ENCODE data around the gene TBCA.
"Not testable (repeated sequence)": the region's sequence is repeated elsewhere in the genome, so short reads cannot be mapped to it uniquely, and the experiment has no call there.

TBCA gene

DNA sequence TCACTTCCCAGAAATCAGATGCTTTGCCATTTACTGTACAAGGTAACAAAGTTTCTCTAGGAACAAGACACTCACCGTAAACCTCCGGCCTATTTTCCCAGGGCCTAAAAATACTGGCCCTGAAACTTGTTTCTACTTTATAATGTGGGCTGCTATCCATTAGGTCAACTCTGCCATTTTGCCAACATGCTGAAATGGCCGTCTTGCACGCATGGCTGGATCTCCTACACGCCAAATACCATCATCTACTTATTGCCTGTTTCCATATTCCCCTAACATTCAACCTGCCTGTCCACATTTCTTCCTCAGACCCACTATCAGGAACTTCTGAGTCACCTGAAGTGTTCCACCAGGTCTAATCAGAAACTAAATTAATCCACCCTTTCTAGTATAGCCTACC, 4.7 kb downstream of the TBCA start:
- DNase-seq, result no peak

DNA sequence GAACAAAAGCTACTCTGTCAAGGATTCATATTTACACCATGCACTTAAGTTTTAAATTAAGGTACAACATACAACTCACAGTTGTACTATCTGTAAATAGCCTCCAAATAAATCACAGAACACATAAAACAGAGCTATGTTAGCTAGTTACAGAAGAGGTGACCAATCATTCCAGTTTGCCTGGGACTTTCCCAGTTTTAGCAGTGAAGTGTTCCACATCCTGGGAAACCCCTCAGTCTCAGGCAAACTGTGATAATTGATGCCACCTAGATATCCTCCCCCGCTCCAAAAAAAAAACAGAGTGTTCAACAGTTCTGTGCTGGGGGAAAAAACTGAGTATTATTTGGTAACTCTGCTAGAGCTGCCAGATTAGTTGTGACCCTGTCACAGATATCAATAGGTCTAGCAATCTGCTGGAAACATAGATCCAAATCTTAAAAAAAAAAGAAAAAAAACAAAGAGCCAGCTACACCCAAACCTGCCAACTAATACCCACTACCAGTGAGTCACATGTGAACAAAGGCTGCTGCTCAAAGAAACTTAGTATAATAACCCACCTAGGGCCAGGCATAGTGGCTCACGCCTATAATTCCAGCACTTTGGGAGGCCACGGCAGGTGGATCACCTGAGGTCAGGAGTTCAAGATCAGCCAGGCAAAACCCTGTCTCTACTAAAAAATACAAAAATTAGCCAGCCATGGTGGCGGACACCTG, 5.7 kb downstream of the TBCA start:
- no peak for DNase-seq

DNA sequence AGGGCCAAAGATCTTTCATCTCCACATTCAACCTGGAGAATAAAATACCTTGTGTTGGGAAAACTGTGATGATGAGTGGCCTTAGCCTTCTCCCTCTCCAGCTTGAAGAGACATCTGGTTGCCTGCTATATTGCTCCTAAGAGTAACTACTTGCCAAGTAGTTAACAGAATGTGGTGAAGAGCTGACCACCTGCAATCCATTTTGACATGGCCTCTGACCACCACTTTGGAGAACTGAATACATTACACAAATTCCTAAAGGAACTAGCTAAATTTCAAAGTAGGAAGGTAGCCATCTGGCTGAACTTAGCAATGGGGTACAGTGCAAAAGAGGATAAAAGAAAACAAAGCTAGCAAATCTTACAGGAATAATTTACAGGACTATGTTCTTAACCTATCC, 7.2 kb downstream of the TBCA start:
- no peak for DNase-seq

DNA sequence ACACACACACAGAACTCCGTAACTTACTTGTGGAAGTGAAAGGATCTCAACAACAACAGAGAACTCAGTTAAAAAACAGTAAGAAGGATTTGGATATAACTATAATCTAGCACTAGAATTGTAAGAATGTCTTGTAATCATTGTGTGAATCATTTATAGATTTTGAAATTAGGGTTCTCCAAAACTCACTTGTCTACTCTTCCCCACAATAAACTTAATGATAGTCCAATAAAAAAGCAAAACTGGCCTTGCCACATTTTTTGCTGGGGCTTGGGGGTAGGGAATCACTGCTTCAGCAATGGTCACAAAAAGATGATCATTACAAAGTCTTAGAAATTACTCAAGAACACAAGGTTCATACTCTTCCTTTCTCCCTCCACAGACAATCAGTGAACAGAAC, 8.8 kb downstream of the TBCA start:
- no peak for DNase-seq

DNA sequence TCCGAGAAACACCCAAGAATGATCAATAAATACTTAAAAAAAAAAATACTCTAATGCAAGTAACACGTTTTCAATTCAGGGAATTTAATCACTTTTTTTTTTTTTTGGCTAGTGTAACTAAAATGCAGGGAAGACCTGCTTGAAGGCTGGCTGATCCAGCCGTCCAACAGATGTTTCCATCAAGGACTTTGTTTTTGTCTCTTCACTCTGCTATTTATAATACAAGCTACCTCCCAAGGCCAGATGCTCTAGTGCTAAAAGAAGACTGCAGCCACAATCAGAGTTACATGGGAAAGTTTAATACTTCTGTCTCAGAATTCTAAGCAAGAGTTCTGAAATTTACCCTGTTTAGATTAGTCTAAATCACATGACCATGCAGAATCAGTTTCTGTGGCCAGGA, 14.5 kb downstream of the TBCA start:
- no peak for DNase-seq

DNA sequence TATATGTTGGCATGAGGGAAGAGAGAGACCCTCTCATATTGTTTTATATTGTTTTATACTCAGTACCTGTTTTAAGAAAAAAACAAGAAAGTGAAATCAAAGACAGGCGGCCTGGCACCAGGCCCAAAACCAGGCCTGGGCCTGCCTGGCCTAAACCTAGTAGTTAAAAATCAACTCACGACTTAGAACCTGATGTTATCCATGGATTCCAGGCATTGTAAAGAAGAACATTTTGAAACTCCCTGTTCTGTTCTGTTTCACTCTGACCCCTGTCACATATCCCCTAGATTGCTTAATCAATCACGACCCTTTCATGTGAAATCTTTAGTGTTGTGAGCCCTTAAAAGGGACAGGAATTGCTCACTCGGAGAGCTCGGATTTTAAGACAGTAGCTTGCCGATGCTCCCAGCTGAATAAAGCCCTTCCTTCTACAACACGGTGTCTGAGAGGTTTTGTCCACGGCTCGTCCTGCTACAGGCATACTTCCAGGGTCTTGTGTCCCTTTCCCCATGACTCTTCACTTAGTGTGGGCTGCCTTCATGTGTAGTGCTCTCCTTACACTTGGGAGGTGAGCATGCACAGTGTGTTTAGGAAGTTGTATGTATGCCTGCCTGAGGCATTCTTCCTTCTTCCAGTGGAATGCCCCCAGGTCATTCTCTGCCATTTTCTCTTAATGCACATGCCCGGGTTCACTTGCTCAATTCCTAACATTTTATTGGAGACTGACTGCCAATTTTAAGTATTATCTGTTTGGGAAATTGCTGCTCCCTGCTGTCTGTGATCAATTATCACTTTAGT, 17.8 kb downstream of the TBCA start:
- DNase-seq, result no peak

DNA sequence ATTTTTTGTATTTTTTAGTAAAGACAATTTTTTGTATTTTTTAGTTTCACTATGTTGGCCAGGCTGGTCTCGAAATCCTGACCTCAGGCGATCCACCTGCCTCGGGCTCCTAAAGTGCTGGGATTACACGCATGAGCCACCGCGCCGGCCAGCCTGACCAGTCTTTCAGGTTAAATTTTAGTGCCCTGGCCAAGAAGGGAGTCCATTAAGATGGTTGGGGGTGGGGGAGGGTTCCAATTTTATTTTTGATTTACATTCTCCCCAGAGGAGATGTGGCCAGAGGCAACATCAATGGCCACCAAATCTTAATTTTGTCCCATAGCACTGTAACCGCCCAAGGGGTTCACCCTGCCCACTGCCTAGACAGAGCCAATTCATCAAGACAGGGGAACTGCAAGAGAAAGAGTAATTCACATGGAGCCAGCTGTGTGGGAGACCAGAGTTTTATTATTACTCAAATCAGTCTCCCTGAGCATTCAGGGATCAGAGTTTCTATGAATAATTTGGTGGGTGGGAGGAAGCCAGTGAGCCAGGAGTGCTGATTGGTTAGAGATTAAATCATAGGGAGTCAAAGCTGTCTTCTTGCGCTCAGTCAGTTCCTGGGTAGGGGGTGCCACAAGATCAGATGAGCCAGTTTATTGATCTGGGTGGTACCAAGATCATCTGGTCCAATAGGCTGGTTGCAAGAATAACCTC, 24.7 kb downstream of the TBCA start:
- no peak for DNase-seq

DNA sequence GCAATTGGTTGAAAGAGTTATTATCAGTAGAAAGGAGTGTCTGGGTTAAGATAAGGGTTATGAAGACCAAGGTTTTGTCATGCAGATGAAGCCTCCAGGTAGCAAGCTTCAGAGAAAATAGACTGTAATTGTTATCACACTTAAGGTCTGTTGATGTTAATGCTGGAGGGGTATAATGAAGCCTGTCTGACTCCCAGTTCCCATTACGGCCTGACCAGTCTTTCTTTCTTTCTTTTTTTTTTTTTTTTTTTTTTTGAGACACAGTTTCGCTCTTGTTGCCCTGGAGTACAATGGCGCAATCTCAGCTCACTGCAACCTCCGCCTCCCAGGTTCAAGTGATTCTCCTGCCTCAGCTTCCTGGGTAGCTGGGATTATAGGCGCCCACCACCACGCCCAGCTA, 25.2 kb downstream of the TBCA start:
- DNase-seq, result not testable (repeated sequence)

DNA sequence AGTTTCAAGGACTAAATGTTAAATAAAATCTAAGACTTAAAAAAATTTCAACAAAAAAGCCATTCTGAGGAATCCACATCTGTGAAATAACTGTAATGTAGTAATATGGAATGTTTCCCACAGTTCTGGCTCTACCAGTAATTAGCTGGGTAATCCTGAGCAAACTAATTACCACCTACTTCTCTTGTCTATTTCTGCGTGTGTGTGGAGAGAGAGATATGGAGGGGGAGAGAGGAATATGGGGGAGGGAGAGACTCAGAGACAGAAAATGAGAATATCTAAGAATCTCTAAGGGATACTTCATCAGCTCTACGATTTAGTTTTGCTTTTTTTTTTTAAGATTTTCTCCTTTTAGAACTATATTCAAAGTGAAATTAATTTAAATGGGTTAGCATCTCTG, 28.0 kb downstream of the TBCA start:
- no peak for DNase-seq

DNA sequence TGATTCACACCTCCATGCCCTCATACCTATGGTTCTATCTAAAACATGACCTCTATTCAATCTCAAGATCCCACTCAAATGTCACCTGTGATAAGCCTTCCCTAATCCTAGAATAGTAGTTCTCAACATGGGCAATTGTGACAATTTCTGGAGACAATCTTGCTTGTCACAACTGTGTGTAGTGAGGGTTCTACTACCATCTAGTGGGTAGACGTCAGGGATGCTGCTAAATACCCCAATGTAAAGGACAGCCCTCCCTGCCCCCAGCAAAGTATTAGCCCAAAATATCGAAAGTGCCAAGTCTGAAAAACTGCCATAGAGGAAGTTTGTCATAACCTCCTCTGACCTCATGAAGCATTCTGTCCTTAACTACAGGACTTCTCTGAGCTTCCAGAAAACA, 32.0 kb downstream of the TBCA start:
- DNase-seq, result no peak

DNA sequence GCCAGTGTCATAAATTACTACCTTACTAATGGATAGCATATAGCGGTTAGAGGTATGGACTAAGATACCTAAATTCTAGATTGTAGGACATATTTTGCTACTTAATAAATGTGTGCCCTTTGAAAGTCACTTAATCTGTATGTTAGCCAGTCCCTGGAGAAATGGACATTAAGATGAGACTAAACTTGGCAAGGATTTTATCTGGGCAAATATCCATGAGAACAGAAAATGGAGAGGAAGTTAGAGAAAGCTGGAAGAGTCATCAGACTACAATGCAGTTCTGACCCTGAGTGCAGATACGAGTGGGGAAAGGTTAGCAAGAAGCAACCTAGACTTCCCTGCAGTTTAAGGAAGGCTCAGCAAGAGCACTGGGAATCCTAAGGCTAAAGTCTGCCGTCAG, 33.0 kb downstream of the TBCA start:
- DNase-seq, result no peak

DNA sequence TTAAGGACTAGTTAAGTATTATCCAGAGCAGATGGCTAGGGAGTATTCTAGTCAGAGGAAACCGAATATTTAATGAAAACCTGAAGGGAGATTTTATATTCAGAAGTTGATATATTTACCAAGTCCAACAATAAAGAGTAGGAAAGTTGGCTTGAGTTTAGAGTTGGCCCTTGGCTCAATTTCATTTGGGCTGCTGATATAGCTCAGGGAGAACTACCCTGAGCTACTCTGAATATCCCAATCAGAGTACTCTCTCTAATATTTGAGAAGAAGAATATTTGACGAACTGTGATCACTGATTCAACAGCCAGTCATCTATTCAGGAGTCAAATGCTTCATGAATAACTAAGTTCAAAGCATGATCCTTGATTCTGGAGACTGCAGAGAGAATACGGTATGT, 34.5 kb downstream of the TBCA start:
- DNase-seq, result no peak

DNA sequence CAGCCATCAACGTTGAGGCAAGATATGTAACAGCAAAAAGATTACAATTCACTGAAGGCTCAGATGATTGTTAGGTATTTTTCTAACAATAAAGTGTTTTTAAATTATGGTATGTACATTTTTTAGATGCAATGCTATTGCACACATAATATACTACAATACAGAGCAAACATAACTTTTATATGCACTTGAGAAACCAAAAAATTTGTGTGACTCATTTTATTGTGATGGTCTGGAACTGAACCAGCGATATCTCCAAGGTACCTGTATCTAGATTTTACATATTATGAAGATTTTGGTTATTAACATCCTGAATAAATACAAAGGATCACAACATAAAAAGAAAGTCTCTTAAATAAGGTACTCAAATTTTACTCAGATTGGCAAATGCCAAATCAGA, 41.3 kb downstream of the TBCA start:
- no peak for DNase-seq

DNA sequence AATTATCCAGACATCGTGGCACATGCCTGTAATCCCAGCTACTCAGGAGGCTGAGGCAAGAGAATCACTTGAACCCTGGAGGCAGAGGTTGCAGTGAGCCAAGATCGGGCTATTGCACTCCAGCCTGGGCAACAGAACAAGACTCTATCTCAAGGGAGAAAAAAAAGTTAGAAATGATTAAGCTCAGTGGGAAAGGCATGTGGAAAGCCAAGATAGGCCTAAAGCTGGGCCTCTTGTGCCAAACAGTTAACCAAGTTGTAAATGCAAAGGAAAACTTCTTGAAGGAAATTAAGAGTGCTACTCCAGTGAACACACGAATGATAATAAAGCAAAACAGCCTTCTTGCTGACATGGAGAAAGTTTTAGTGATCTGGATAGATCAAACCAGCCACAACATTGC, 43.0 kb downstream of the TBCA start:
- no peak for DNase-seq

DNA sequence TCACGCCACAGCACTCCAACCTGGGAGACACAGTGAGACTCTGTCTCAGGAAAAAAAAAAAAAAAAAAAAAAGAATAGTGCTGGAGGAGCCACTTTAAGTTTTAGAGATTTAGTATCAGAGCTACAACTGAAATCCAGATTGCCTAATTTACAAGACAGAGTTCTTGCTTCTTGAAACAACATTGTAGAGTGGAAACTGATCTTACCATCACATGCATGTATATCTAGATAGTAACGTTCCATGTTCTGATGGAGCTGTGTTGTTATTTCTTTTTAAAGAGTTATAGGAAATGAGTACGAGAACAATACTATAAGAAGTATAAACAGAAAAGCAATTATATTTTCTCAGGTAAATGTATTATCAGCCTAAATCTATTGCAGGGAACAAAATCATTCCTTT, 48.9 kb downstream of the TBCA start:
- no peak for DNase-seq

DNA sequence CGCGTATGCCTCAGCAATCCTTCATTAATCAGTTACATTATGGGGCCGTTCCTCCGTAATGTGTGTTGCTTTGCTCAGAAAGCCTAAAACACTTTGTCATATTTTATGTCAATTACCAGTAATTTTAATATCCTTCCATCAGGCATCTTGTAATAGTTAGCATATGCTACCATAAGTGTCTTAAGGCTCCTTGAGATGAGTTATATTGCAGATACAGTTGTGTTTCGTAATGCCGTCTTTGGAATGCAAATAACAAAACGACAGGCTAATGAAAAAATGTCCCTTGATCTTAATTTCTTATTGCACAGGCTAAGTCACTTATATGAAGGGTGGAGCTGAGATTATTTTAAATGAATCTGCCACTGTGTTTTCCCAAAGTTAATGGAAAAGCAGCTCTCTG, 50.5 kb downstream of the TBCA start:
- no peak for DNase-seq

DNA sequence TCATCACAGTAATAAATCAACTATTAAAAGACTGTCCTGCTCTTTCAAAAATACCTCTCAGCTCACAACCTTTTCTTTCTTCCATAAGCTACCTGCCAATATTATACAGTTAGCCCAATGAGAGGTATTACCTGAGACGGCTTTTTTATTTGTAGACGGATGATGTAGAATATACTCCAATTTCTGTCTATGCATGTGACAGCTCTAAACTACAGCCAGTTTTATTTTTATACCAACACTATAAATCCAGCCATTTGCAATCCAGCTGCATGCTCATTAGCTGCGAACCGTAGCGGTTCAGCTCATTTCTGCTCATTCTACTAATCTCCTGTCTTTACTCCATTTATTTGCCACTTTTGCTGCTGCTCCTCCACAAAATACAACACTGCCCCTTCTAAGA, 51.2 kb downstream of the TBCA start:
- no peak for DNase-seq

DNA sequence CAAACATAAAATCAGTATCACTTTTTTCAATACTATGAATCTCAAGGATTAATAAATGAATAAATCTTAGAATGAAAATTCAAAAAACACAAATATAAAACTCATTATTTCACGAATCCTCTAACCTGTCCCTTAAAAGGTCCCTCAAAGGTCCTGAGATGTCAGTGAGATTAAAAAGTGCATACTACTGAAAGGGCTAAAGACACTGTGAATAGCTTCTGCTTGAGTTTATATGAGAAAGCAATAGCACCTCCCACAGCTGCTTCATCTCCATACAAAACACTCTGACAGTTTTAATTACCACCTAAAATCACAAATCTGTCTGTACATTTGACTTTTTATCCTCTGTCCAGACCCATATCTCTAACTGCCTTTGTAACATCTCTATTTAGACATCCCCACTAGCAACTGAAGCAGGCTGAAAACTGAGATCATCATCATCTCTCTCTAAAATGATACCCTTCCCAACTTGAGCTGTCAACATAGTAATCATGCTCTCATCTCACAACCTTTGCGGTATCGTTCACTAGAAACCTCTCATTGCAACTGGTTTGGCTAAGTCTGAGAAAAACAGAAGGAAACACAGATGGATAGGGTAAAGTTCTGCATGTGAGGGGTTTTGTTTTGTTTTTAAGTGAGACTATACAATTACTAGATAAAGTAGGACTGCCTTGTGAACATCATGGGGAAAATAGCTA, 56.3 kb downstream of the TBCA start:
- no peak for DNase-seq

DNA sequence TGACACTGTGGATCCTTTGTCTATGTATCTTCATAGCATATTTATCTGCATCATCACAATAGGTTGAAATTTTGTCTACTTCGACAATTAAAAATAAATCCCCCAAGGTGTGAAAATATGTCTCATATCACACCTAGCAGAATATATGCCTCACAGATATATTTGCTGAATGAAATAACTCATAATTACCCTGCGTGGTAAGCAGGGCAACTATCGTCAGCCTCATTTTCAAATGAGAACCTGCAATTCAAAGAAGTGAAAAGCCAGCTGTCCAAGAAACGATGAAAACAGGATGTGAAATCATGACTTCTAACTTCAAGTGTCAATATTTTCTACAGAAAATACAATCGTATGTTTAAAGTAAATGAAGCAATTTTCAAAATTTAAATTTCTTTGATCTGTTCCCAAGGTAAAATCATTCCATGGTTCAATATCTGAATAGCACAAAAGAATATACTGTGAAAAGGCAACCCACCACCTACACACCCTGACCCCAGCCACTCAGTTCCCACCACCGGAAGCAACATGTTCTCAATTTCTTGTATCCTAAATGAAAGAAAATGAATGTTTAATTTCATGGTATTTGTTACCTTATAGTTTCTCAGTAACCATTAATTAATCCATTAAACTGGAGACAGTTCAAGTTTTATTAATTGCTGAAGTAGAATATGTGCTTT, 57.1 kb downstream of the TBCA start:
- DNase-seq, result no peak

DNA sequence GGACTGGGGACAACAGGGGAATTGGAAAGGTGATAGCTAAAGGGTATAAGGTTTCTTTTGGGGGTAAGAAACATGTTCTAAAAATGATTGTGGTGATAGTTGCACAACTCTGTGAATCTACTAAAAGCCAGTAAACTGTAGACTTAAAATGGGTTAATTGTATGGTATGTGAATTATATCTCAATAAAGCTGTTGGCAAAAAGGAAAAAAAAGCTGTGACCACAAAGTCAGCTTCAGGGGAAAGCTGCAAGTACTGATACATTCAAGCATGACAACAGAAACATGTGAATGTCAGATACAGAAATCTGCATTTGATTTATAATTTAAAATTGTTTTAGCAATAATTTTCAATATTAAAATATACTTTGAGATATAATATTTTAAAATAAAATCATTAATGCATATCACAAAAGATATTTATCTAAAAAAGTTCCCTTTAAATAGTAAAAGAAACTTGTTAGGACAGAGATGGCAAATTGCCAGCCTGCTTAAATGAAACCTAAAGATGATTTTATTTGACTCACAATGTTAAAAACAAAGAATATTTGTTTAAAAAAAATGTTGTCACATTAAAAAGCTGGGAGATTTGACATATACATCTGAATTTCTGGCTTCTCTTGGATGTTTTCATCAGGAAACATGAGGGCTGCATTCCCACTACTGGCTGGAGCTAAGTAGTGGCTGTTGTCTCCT, 66.0 kb downstream of the TBCA start:
- no peak for DNase-seq

DNA sequence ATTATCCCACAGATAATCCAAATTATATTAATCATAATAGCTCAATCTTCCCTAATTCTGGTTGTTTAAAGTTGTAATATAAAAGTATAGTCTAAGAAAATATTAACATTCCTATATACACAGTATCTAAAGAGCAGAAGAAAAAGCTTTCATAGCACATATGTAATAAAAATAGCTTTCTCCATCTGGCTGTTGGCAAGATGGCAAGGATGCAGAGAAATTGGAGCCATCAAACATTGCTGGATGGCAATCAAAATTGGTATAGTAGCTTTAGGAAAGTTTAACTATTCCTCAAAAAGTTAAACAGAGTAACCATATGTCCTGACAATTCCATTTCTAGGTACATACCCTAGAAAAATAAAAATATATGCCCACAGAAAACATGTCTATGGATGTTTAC, 66.8 kb downstream of the TBCA start:
- DNase-seq, result no peak

DNA sequence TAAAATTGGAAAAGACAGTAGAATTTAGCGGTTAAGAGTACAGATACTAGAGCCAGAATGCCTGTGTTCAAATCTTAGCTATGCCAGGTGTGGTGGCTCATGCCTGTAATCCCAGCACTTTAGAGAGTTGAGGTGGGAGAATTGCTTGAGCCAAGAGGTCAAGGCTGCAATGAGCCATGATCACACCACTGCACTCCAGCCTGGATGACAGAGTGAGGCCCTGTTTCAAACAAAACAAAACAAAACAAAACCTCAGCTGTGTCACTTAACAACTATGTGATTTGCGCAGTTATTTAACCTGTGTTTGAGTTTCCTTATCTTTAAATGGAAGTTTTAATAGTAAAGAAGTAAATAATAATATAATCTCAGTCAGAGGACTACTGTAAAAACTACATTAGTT, 68.3 kb downstream of the TBCA start:
- no peak for DNase-seq

Measured in NCI-H526 treated with DMSO at 0.1 percent for 48 hours (cell line).